ENCODE results near the gene P2RX1.
A peak's percentile ranks its signal among the peaks of the same experiment; 100 is the strongest.

The P2RX1 gene

DNA sequence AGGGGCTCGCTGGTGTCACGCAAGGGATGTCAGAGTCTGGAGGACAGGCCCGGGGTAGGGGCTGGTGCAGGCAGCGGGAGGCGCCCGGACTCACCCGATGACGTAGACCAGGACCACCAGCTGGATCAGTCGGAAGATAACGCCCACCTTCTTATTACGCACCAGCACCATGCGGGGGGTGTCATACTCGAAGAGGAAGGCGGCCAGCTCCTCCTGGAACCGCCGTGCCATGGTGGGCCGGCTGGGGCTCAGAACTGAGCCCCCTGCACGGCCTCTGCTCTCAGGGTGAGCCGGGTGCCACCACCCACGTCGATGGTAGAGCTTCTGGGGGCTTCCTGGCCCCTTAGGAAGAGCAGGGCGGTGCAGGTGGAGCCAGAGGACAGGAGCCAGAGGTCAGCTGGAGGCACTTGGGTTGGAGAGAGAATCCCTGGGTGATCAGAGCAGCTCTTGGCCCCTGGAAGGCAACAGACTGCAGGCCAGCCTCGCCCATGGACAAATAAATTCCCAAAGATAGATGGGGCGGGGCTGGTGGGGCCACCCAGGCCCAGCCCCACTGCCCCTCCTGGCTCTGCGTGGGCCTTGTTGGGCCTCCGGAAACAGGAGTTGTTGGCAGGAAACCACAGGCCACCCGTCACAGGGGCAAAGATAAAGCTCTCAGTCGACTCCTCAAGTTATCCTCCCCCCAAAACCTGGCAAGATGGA lies at the start of gene P2RX1:
TSS of gene P2RX1 (minus strand) at position 471 of the 702 bp plus-strand sequence. CDS start at position 231, 240 bp downstream.
- DNase-seq: no peak

DNA sequence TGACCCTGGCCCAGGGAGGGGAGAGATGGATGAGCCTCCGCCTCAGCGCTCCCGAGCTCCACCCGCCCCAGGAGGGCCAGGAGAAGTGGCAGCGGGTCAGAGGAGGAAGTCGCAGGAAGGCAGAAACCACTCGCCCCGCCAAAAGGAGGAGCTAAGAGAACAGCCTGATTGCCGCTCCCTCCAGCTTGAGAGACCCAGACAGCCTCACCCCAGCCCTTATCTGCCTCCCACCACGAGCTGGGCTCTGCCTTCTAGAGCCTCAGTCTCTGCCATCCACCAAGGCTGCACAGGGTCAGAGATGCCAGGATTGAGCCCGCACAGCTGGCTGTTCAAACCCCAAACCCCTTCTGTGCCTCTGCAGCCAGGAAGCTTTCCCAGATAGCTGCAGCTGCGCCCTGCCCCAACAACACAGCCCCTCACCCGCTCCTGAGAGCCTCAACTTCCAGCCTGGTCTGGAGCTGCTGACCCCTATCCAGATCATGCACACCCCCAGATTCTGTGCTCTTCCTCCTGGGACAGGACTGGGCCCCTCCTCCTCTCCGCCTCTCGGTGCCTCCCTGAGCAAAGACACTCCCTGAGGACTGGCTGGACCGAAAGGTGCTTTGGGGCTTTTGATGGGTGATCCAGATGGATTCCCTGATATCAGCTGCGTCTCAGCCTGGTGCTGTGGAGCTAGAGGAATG lies 49.0 kb upstream of the P2RX1 start:
- peak; percentile 42 for DNase-seq

DNA sequence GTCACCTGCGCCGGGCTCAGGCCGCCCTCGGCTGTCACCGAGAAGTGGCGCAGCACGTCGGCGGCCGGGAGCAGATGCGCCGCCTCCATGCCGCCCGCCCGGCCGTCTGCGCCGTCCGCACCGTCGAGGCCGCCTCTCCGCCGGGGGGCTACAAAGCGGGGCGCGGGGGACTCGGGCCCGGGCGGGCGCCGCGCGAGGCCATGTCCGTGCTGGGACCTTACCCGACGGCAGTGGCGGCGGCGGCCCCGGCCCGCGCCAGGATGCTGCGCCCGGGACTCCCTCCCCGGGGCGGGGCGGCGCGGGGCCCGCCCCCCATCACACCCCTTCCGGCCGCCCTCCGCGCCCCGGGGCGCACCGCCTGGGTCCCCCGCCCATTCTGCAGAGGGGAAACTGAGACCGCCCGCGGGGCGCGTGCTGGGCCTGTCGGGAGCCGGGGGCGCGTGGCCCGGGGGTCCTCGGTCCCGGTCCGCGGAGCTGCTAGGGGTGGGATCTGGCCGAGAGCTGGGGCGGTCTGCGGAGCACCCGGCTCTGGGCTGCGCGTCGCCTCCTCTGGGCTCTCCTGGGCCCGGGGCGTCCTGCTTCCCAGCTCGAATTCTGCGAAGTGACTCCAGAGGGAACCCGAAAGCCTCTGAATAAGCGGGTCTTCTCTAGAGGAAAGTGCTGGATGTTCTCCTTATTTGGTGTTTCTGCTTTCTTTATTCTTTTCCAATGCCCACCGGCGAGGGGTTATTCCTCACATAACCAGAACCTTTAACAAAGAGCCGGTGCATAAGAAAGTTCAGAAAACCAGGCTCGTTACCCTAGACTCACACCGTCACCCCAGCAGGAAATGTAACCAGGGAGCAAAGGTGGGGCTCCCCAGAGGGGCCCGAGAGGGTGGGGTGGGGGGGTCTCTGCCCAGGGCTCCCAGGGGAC lies 48.2 kb upstream of the P2RX1 start, which contains the start of gene ATP2A3:
TSS of gene ATP2A3 (minus strand) at position 235 of the 915 bp plus-strand sequence. CDS start at position 89, 146 bp downstream.
- peak; percentile 47 for DNase-seq

DNA sequence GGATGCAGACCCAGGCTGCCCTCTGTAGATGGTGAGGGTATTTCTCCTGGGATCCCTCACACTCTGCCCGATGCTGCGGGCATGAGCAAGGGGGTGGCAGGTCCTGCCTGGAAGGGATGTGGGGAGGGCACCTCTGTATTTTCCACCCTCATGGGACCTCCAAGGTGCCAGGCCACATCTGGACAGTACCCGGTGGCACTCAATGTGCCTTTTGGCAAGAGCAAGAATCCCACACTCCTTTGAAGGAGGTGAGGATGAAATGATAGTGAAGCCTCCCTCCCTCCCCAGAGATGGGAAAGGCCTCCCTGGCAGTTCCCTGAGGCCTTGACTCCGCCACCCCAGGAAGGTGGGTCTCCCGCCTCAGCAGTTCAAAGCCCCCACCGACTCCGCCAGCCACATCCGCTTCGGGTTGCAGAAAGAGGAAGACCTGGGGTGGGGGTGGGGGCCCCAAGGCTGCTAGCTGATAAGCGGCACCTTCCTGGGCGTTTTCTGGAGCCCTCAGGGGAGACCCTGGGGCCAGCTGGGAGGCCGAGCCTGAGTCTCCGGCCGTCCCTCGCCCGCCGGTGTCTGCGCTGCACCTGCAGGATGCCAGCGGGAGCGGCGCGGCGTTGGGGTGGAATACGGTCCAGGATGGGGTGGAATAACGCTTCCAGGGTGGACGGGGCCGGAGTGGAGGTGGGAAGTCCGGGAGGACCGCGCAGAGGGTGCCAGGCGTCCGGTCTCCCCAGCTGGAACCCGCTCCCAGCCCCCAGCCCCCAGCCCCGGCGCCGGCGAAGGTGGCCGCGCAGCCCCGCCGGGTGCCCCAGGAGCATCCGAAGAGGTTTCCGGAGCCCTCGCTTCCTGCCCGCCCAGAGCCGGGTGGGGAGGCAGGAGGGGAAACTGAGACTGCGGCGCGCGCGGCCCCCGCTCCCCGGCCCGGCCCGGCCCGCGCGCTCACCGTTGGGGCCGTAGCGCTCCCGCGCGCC lies 47.3 kb upstream of the P2RX1 start:
- peak; percentile 28 for DNase-seq

DNA sequence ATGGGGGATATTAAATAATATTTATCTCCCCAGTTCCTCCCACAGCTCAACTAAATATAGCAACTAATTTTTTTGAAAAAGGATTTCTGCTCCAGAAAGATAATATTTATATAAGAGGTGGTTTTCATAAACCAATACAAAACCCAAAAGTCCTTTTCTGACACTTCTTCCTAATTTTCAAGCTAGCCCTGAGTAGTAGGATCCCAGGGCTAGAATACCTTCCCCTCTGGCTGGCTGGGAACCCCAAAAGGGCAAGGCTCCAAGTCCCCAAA lies 46.6 kb upstream of the P2RX1 start:
- no peak for DNase-seq

DNA sequence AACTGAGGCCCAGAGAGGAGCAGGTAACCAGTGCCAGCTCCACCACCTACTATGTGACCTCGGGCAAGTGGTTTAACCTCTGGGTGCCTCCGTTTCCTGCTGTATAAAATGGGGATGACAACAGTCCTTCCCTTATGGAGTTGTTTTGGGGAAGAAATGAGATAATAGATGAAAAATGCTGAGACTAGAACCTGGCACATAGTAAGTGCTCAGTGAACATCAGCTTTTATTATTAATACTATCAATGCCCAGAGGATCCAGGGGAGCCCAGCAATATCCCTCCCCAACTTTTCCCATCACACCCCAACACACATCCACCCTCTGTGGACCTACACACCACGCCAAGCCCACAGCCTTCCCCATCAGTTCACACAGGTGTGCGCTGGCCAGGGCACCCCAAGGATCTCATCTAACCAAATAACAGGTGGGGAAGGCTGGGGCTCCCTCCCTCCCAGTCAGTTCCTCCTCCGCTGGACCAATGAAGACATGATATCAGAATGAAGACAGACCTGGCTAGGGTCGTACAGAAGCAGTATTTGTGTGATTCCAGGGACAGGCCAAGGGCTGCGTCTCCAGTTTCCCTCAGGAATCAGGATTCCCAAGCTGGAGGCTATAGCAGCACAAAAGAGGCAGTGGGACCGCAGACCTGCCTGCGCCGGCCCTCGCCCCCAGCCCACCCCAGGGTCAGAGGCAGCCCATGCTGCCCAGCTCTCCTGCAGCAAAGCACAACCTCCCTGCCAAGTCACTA lies 46.1 kb upstream of the P2RX1 start:
- no peak for DNase-seq

DNA sequence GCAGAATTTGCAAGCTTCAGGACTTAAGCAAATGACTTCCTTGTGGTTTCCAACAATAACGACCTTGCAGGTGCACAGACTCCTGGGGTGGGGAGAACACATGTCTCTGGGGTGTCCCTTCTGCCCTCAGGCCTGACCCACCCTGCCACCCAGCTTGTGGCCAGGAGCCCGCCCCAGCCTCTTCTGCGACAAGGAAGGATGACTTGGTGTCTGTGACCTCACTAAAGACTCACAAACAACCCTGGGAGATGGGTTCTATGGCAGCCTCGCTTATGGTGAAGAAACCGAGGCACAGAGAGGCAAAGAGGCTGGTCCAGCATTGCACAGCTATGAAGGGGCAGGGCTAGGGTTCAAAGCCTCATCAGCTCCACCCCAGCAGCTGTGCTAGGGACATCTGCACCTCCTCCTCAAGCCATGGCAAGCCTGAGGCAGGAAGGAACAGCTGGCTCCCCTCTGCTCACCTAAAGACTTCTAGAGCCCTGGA lies 45.3 kb upstream of the P2RX1 start:
- no peak for DNase-seq

DNA sequence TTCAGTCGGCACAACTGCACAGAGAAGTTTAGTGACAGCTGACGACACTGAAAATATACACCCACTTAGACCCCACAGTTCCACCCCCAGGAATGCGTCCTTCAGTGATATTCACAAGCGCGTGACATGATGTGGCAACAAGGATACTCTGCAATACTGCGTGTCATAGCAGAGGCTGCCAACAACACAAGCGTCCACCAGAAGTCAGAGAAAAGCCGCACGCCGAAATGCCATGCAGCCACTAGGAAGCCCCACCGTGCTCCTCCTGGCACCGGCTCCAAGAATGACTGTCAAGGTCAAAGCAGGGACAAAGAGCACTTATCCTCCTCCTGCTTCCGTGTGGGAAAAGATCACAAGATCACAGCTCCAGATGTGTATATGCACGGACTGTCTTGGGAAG lies 44.5 kb upstream of the P2RX1 start:
- DNase-seq: no peak

DNA sequence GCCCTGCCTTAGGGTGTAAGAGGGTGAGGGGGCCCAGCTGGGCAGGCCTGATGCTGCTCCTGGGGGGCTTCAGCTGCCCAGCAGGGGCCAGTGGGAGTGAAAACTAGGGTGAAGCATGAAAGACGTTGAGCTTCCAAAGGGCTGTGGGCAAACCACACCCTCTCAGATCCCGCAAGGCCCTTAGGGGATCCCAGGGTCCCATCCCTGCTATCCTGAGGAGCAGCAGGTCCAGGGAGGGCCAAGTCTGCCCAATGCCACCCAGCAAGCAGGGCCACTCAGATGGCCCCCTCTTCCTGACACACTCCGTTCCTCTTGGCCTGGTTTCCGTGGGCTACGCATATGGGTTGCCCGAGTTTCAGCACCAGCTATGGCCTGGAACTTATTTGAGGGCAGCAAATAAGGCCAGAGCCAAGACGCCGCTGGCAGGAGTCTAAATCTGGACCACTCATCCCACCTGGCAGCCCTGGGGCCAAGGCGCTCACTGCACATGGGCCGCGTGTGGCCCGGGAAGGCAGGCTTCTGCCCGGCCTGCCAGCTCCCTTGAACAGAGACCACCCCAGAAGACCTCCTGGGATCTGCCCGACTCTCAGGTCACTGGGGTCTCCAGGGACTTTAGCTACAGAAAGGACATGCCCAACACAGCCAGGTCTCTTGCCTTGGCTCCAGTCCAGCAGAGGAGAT lies 43.8 kb upstream of the P2RX1 start:
- DNase-seq: no peak

DNA sequence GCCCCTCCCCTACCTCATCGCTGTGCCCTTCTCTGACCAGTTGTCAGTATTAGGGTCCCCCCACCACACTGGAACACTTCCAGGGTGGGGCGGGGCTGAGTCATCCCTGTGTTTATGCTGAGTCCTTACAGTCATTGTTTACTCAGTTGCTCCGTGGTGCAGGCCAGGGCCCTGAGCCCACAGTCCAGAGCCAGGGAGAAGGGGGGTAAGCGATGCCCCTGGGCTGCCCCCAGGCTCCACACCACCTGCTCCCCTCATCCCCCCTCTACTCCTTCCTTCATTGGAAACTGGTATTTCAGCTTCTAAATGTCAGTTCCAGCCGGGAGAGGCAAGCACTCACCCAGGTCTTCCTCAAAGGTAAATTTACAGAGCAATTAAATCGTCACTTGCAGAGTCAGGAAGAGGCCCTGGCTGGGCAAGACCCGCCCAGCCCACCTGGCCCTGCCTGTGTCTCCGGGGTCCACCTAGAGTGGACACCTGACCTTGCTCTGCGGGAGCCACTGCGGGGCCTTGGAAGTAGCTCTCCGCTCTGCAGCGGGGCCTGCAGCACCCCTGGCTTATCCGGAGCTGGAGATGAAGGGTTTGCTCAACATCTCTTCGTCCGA lies 43.1 kb upstream of the P2RX1 start:
- no peak for DNase-seq

DNA sequence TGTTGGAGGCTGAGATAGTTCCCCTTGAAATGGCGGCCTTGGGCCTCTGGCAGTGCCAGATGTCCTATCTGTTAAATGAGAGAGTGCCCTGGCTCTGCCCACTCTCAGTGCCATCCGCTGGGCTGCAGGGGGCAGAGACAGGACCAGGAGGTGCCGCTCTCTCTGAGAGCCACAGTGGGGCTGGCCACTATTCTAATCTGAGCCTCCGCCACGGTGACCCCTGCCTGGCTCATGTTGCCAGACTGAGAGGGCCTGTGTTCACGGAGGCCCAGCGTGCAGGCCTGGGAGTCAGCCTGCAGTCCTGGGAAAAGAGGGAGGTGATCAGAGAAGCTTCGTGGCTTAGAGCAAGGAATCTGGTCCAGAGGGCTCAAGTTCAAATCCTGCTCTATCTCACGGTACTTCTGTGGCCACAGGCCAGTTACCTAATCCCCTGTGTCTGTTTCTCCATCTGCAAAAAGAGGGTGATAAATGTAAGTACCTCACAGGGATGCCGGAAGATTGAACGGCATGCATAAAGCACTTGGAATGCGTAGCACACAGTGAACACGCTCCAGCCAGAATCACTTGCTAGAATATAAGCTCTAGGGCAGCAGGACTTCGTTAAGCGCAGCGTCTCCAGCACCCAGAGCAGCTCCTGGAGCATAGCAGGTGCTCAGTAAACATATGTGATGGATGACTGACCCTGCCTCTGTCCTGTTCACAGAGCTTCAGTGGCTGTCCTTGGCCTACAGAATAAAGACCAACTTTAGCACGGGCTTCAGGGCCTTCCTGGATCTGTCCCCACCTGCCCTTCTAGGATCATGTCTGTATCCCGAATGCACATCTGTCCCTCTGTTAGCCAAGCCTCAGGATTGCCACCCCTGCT lies 41.7 kb upstream of the P2RX1 start:
- no peak for DNase-seq

DNA sequence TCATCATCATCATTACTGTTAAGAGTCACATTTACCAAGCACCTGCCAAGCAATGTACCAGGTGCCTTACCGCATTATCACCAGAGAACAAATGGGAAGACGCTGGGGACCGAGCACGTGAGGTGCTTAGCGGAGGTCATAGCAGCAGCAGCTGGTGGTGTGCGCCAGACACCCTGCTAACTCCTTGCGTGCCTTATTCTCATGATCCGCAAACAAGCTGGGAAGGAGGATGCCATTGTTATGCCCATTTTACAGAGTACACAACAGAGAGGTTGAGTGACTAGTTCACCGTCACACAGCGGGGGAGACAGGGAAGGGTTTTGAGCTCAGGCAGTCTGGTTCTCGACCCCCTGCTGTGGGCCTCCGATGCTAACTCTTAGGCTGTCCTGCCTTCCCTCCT lies 40.7 kb upstream of the P2RX1 start:
- no peak for DNase-seq

DNA sequence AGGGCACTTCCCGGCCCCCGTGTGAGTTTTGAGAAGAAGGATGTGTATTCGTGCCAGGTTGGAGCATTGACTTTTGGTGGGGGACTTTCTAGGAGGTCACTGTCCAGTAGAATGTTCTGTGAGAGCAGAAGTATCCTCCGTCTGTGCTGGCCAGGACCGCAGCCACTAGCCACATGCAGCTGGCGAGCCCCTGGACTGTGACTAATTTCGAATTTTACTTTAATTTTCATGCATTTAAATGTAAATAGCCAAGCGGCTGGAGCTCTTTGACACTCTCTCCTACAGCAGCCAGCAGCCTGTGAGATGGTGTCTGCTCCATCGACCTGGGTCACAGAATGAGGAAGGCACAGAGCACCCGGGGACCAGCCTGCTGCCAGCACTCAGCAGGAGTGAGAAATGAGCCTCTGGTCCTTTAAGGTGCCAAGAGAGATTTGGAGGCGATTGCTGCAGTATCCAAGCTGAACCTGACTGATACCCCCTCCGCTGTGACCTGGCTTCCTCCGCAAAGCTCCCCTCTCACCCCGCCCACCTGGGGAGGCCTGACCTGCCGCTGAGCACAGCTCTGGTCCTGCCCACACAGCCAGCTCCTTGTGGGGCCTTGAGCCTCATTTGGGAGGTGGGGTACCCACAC lies 40.2 kb upstream of the P2RX1 start:
- no peak for DNase-seq

DNA sequence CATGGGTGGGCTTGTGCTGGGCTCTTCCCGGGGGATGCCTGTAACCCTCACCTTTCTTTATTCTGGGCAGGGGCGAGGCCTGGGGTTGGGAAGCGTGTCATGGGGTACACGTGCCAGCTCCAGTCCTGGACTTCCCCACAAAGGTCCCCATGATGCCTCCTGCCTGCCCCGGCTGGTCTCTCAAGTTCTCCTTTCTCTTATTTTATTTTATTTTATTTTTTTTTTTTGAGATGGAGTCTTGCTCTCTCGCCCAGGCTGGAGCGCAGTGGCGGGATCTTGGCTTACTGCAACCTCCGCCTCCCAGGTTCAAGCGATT lies 39.4 kb upstream of the P2RX1 start:
- no peak for DNase-seq

DNA sequence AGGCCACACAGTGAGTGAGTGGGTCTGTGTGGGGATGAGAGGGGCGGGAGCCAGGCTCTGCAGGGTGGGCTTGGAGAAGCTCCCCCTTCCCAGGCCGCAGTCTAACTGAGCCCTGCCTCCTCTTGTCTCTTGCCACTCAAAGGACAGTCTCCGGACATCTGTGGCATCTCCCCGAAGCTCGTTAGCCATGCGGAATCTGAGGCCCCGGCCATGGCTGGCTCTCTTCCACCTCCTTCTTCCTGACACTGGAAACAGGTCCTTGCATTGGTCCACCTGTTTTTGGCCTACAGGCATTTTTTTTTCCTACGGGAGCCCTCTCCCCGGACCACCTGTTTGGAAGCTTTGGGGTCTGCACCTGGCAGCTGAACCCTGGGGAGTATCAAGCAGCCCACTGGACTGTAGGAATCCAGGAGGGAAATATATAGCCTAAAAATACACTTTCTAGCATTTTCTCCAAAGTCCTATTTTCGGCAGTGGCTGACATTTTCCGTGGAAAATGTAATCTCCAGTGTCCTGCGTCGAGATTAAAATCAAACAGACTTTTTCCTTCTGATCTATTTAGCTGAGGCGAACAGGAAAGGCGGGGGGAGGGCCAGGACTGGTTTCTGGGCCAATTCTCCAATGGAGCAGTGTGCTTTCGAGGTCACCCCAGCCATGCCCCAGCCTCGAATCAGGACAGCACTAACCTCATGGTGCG lies 38.9 kb upstream of the P2RX1 start:
- no peak for DNase-seq

DNA sequence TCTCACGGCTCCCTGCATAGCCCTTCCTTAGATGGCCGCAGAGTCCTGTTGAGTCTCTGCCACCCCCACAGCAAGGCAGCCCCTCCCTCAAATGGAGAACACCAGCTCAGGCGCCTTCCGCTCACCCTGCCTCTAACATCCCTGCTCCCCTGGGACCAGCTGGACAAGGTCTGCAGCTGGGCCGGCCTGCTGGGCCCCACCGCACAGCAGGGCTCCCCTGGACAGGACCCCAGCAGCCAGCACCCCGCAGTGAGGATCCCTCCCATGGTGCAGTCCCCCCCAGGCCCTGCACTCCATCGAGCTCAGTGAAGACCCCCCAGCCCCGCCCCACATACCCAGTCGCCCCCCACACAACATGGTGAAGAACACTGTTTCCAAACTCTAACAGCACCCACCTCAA lies 37.8 kb upstream of the P2RX1 start:
- no peak for DNase-seq

DNA sequence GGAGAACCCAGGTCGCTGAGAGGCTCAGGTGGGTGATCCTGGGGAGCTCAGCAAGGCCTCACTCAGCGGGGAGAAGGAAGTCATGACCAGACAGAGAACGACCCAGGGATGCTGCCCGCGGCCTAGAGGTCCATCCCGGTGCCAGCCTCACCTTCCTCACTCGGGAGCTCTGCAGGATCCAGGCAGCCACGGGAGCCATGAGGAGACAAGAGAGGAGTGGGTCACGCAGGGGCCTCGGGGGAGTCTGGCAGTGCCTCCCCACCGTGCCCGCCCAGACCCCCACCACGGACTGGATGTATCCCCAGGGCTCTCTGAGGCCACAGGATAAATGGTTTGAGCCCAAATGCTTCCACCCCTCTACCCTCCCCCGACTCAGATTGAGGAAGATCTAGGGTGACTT lies 37.3 kb upstream of the P2RX1 start:
- no peak for DNase-seq

DNA sequence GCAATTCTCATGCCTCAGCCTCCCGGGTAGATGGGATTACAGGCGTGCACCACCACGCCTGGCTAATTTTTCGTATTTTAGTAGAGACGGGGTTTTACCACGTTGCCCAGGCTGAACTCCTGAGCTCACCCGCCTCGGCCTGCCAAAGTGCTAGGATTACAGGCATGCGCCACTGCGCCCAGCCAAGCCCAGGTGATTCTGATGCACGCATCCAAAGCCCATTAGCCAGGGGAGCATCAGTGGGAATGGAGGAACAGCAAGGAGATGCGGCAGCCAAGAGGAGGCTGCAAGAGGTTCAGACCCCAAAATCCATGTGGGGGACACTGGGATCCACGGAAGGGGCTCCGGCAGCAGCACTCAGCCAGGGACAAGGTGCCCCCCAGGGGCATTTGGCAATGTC lies 35.9 kb upstream of the P2RX1 start:
- no peak for DNase-seq

DNA sequence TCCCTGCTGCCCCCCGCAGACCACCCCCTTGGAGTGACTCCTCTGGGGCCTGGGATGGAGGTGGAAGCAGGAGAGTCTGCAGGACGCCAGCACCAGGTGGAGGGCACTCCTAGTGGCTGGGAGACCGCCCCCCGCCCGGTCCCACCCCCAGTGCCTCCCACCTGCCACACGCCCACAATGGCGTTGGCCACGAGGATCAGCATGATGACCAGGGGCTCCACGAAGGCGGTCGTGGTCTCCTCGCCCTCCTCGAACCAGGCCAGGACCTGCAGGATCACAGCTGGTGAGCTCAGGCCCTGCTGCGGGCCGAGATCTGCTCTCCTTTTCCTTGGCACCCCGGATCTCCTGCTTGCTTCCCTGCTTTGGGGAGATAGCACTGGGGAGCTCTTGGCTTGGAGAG lies 35.2 kb upstream of the P2RX1 start:
- DNase-seq: no peak
